GM19328 (cell line): ENCODE measurements around the gene IQCH.
"Not testable (repeated sequence)": the region's sequence is repeated elsewhere in the genome, so short reads cannot be mapped to it uniquely, and the experiment has no call there.

Experiments
- ATAC-seq: cut with Tn5 transposase; IDR thresholded peaks from one replicate; pipeline ENCODE4 v1.9.1; 2021; ENCODE audit warnings: mild to moderate bottlenecking, moderate library complexity; ENCODE audit not compliant: unreplicated experiment

Gene IQCH

DNA sequence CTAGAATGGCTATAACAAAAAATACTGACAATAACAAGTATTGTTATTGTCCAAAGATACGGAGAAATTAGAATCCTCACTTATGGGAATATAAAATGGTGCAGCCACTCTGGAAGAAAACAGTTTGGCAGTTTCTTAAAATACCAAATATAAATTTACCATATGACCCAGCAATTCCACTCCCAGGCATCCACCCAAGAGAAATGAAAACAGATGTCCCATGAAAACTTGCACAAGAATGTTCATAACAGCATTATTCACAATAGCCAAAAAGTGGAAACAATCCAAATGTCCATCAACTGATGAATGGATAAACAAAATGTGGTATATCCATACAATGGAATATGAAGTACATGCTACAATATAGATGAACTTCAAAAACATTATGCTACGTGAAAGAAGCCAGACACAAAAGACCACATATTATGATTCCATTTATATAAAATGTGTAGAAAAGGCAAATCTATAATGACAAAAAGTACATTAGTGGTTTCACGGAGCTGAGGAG lies 9.6 kb upstream of the IQCH start:
- no peak for ATAC-seq

DNA sequence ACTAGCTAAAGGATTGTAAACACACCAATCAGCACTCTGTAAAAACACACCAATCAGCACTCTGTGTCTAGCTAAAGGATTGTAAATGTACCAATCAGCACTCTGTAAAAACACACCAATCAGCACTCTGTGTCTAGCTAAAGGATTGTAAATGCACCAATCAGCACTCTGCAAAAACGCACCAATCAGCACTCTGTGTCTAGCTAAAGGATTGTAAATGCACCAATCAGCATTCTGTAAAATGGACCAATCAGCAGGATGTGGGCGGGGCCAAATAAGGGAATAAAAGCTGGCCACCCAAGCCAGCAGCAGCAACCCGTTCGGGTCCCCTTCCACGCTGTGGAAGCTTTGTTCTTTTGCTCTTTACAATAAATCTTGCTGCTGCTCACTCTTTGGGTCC lies 8.0 kb upstream of the IQCH start:
- ATAC-seq = not testable (repeated sequence)

DNA sequence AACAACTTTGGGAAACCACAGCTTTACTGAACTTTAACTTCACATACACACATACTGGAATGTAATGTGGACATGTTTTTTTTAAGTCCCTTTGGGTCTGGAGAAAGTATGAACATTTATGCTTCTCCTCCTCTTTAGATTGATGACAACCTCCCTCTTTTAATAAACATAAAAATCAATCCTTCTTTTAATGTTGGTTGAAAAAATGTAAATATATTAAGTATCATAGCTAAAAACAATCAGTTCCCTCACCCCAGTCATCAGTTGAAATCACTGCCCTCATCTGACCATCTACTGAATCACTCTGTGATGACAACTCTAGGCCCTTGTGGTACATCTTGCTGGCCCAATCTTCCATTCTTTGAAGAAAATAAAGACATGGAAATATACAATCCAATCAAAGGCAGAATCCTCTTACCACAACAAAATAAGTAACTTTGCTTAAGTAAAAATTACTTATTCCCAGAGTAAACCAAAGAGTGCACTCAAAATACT lies 6.5 kb upstream of the IQCH start:
- ATAC-seq = no peak

DNA sequence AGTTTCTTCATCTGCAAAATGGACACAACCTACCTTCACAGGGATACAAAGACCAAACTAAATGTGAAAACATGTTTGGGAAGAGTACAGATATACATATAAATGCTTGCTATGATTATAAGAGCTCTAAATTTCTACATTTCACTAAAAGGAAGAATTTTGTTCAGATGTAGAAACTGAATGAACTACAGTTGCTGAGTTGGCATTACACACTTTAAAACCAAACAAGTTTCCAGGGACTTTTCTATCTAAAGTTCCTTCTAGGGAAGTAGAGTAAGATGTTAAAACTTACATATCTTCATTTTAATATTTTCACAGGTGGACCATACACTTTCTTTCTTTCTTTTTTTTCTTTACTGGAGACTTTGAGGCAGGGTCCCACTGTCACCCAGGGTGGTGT lies 4.8 kb upstream of the IQCH start:
- no peak for ATAC-seq

DNA sequence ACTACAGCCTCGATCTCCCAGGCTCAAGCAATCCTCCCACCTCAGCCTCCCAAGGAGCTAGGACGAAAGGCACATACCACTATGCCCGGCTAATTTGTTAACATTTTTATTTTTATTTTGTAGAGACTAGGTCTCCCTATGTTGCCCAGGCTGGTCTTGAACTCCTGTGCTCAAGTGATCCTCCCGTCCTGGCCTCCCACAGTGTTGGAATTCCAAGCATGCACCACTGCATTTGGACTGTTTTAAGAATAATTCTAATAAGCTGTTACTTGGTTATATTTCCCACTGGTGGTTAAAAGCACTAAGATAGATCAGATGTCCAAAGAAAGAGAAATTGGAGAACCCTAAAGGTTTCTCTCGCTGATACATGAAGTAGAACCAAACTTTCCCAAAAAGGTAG lies 3.3 kb upstream of the IQCH start:
- ATAC-seq = no peak

DNA sequence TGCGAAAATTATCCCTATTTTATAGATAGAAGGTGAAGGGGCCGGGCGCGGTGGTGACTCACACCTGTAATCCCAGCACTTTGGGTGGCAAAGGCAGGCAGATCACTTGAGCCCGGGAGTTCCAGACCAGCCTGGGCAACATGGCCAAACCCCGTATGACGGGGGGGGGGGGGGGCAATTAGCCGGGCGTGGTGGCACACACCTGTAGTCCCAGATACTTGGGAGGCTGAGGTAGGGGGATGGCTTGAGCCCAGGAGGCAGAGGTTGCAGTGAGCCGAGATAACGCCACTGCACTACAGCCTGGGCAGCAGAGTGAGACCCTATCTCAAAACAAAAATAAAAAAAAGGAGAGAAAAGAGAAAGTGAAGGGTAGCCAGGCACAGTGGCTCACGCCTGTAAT lies 1.5 kb upstream of the IQCH start:
- ATAC-seq = no peak

DNA sequence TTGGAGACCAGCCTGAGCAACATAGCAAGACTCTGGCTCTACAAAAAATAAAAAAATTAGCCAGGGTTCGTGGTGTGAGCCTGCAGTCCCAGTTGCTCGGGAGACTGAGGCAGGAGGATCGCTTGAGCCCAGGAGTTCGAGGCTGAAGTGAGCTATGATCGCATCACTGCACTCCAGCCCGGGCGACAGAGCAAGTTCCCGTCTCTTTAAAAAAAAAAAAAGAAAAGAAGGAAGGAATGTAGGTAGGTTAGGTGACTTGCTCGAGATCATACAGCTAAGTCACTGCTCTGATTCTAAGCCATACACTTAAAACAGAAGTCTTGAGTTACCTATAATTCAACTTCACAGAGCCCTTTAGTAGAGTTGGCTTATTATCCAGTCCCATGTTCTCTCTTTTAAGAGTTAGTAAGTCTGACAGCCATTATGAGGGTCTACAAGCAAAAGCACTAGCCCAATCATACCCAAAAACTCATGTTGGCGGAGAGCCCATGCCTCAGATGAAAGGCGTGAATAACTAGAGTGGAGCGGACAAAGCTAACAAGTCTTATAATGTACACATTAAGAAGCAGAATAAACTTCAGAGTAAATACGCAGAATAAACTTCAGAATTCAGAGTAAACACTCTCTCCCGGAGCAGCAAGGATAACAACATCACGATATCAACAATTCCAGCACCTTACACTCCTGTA lies 893 bp upstream of the IQCH start:
- no peak for ATAC-seq

DNA sequence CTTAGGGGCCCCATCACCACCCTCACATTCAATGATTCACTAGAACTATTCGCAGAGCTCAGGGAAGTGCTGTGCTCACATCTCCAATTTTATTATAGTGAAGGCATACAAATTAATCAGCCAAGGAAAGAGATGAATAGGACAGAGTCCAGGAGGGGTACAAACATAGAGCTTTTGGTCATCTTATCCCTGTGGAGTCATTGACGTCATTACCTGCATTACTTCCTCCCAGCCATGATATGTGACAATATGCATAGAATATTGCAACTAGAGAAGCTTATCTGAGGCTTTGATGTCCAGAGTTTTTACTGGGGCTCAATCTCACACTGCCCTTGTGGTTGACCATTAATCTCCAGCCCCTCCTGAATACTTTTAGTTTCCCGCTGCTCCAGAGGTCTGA lies 1.5 kb downstream of the IQCH start:
- no peak for ATAC-seq

DNA sequence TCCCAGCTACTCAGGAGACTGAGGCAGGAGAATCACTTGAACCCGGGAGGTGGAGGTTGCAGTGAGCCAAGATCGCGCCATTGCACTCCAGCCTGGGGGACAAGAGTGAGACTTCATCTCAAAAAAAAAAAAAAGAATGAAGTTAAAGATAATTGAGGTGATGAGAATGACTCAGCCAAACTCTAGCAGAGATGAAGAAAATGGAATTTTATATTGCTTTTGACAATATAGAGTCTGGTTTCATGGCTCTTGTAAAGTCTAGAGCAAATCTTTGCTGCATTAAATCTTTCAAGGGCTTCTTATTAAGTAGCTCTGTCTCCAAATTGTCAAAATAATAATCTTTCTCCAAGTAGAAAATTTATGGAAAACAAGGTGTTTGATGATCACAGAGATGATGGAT lies 3.8 kb downstream of the IQCH start:
- ATAC-seq = not testable (repeated sequence)

DNA sequence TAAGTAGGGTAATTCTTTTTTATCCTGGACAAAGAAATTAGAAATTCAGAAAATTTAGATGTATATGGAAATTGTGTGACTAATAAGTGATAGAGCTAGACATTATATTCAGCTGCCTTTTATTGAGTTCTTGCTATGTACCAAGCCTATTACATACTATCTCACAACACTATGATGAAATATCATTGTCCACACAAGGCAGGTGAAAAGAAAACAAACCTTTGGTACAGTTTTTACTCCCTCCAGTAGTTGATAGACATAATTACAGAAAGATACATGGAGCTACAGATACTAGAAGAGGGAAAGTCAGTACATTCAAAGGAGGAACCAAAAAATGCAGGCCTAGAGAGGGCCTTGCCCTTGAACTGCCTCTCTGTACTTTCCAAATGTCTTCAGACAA lies 4.8 kb downstream of the IQCH start:
- no peak for ATAC-seq

DNA sequence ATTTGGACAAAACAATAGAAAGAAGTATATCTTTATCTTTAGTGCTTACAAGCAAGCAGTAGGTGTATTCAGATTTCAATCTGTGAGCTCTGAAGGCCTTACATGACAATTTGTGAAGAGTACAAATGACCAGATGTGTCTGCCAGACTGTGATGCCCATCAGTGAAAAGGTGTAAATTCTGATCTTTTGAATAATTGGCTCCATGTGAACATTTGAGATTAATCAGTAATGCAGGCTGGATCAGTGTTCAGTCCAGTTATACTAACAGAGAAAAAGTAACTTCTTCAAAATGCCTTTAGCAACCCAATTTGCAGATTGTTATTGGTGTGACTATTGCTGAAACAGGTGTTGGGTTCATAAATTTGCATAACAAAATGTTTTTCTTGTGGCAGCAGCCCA lies 5.2 kb downstream of the IQCH start:
- no peak for ATAC-seq

DNA sequence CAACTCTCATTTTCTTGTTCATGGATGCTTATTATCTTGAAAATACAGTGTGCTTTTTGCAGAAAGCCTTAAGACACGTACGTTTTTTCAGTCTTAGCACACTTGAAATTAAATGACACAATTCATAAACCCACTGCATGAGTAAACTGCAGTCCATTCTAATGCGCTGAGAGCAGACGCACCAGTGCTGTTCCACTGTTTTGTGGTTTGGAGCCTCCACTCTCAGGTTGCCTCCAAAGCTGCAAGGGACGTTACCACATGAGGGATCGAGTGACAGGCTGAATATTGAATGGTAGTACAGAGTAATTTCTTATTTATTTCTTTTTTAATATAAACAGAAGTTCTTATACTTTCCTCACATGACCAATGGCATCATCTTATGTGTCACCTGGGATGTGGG lies 12.3 kb downstream of the IQCH start:
- no peak for ATAC-seq

DNA sequence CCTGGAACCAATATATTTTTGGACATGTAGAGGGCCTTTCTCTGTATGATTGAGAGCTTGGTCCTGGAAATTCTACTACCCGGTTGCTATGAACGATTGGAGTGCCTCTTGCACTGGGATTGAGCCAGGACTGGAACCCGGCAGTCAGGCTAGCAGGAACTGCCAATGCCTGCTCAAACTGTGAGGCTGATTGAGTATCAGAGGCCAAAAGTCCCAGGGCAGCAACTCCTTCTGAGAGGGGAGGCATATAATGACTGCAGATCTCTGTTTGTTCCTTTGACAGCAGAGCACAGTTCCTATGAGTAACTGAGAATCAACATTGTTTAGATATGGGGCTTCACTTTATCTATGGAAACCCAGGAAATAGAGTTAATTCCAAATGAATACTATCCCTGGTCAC lies 12.9 kb downstream of the IQCH start:
- no peak for ATAC-seq

DNA sequence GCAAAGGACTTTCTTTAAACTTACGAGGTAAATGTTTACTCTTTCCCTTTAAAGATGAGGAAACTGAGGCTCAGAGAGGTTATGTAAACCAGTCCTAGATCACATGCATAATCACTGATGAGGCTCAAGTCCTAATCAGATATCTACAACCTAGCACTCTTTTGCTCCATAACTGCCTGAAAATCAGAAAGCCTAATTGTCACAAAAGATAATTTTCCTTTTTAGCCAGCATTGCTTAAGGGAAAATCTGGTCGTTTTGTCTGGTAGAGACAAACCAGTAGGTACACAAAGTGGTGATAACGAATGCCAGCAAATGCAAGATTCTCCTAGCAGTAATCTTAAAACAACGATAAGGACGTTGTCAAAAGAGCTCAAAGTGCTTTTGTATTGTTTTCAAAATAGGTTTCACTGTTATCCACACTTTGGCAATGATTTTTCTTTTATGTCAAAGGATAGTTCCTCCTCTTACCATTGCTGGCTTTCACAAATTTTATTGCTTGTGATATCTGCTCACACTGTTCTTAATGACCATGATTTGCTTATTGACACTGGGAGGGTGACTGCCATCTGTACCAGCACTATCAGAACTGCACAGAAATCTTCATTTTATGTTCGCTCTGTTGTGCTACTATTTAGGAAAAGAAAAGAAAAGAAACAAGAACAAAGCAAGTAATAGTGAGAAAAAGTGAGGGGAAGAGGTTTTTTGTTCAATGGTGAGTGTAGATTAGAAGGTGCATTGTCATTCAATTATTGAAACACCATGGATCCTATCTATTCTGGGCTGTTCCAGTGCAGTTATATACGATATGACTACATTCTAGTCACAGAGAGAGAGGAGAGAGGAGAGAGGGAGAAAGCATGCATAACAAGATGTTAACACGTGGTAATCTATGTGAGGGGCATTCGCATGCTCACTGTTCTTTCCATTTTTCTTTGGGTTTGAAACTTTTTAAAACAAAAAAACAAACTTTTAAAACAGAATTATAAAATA lies 13.7 kb downstream of the IQCH start:
- no peak for ATAC-seq

DNA sequence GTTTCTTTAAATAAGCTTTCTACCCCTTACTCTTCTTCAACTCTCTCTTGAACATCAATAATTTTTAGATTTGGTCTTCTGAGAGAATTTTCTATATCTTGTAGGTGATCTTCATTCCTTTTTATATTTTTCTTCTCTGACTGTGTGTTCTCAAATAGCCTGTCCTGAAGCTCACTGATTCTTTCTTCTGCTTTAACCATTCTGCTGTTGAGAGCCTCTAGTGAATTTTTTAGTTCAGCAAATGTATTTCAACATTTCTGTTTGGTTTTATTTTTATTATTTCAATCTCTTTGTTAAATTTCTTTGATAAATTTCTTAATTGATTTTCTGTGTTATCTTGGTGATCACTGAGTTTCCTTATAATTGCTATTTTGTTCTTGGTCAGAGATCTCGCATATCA lies 19.6 kb downstream of the IQCH start:
- no peak for ATAC-seq

DNA sequence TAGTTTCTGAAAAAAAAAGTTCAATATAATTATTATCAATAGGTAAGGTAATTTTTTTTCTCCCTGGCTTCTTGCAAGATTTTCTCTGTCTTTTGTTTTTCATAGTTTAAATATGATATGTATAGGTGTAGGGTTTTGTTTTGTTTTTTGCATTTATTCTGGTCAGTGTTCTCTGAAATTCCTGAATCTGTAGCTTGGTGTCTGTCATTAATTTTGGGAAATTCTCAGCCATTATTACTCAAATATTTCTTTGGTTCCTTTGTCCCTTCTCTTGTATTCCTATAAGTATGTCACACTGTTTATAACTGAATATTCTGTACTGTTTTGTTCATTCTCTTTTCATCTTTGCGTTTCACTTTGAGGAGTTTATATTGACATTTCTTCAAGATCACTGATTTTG lies 22.1 kb downstream of the IQCH start:
- no peak for ATAC-seq

DNA sequence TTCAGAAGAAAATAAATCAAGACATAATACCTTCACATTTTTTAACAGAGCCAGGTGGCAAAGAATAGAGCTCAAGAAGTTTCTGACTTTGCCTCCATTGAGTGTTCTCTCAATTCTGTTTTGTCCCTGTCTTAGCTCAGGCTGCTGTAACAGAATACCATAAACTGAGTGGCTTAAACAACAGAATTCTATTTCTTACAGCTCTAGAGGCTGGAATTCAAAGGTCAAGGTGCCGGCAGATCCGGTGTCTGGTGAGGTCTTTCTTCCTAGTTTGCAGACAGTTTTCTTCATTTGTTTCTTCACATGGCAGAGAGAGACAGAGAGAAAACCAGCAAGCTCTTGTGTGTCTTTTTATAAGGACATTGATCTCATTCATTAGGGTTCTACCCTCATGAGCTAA lies 25.6 kb downstream of the IQCH start:
- ATAC-seq = no peak

DNA sequence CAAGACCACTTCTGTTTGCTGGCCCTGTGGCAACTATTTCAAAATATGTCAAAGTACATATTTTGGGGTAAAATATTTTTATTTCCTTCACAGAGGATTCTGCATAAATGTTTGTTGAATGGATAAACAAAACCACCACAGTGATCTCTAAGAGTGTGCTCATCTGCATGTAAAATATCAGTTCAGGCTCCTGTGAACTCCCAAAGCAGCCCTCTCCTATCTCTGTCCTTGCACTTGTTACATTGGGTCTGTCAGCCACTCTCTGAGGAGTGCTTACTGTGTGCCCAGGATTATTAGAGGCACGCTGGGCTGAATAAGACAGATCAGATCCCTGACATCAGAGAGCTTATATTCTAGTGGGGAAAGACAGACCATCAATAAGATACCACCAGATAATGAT lies 27.1 kb downstream of the IQCH start:
- ATAC-seq = no peak

DNA sequence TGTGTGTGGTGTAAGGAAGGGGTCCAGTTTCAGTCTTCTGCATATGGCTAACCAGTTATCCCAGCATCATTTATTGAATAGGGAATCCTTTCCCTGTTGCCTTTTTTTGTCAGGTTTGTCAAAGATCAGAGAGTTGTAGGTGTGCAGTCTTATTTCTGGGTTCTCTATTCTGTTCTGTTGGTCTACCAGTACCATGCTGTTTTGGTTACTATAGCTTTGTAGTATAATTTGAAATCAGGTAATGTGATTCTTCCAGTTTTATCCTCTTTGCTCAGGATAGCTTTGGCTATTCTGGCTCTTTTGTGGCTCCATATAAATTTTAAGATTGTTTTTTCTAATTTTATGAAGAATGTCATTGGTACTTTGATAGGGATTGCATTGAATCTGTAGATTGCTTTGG lies 31.0 kb downstream of the IQCH start:
- not testable (repeated sequence) for ATAC-seq

DNA sequence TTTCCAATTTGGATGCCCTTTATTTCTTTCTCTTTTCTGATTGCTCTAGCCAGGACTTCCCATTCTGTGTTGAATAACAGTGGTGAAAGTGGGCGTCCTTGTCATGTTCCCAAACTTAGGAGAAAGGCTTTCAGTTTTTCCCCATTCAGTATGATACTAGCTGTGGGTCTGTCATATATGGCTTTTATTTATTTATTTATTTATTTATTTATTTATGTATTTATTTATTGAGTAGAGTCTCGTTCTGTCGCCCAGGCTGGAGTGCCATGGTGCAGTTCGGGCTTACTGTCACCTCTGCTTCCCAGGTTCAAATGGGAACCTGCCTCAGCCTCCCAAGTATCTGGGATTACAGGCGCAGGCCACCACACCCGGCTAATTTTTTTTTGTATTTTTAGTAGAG lies 31.8 kb downstream of the IQCH start:
- ATAC-seq = not testable (repeated sequence)

DNA sequence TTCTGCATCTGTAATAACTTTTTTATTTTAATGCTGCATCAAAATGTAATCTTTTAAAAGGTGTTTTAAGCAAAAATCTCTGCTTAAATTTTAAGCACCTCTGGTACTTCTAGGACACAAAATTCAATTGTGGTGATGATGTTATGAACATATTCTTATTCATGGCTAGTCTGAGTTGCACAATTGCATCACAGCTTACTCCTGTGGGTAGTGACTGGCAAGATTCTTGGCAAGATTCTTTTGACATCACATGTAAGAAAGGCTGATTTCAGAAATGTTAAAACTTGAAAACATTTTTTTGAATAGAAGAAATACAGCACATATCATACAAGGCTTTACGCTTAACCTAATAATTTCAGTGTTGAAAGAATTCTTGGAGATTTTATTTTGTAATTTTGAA lies 35.7 kb downstream of the IQCH start:
- no peak for ATAC-seq

DNA sequence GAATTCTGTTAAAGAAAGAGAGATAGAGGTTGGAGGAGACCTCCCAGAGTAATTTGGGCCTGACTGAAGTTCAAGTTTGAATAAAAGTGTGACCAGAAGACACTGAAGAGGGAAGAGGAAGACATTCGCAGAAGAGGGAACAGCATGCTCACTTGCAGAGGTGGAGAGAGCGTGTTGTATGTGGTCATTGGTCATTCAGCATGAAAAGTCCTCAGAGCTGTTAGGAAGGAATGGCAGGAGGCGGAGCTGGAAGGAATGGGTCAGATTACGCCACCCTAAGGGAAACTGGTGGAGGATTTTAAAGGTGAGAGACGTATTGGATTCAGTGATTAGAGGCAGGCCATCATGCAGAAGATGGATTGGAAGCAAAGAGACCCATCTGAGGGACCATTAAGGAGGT lies 41.6 kb downstream of the IQCH start:
- no peak for ATAC-seq
